ACHN (cell line): ENCODE measurements around the gene LGR6.

Experiments
- DNase-seq: peaks from one replicate; pipeline ENCODE4 v3.0.0-alpha.2; 2015
- in situ Hi-C: cut with HindIII; loops from 2 replicates; pipeline ENCODE4 v1.10.0; 2017; ENCODE audit warnings: low sequenced_read_pairs, low pct_ligation_motif_present, low pct_unique_long_range_greater_than_20kb

Gene LGR6

DNA sequence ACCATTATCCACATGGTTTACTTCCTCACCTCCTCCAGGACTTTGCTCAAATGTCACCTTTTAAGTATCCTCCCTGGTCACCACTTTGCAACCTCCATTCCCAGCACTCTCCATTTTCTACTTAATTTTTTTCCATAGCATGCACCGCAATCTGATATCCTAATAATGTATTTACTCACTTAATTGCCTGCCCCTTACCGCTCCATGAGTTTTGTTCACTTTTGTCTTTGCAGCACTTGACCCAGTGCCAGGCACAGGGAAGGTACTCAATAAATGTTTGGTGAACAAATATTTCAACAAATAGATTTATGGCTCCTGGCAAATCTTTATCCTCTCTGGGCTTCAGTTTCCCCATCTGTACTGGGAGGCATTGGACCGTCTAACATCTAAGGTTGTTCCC is 94.6 kb downstream of the LGR6 start:
- no peak for DNase-seq
- in situ Hi-C loops, result no loop called here

DNA sequence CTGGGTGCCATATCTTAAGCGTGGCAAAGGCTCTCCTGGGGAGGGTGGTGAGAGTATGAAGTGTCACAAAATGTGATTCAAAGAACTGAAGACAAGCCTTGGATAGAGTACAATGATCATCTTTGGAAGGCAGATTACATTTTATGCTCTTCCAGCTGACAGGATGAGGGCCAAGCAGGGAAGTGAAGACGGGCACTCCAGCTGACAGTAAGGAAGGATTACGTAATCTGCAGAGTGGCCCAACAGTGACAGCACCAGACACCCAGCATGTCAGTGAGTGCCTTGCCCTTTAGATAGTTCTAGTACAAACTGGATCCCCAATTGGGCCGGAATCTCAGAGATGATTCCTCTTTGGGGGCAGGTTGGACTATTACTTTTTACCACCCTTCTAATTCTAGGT is 95.4 kb downstream of the LGR6 start:
- in situ Hi-C loops, result no loop called here
- DNase-seq, result no peak

DNA sequence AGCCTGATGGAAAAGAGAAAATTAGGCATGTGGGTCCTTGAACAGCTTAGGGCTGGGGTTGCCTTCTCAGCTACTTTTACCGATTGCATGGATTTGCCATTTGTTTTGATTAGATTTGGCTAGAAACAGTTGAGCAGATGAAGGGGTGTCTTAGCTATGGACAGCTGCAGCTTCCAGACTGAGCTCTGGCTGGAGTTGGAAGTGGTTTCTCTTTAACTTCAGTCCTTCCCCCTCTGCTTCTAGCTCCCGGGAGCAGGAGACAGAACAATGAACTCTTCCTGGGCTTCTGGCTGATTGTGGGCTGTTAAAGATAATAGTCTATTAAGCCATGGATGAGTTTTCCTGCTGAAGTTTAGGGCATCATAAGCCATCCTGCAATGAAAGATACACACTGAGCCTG is 97.4 kb downstream of the LGR6 start:
- in situ Hi-C loops, result no loop called here
- no peak for DNase-seq

DNA sequence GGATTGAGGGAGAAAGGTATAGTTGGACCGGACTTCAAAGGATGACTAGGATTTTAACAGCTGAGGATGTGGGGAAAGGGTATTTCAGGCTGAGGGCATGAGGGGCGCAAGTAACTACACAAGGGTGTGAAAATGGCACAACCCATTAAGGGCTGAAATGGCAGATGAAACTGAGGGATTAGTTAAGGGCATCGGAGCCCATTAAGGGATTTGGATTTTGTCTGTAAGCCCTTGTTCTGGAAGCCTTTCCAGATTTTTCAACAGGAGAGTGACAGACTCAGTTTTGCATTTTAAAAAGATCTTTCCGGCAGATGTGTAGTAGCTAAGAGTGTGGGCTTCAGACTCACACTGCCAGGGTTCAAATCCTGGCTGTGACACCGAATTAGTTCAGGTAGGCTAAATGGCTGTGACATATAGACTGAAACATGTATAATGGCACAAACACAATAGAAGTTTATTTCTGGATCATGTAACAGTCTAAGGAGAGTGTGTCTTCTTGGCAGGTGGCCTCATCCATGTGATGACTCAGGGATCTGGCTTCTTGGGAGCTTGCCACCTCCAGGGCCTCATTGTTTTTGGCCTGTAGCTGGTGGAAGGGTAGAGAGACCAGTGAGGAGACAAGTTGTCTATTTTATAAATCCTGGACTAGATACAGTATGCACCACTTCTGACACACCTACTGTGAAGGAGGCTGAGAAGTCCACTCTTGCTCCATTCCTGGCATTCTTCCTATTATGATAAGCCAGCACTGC is 98.5 kb downstream of the LGR6 start:
- in situ Hi-C loops, result no loop called here
- peak; percentile 55 for DNase-seq

DNA sequence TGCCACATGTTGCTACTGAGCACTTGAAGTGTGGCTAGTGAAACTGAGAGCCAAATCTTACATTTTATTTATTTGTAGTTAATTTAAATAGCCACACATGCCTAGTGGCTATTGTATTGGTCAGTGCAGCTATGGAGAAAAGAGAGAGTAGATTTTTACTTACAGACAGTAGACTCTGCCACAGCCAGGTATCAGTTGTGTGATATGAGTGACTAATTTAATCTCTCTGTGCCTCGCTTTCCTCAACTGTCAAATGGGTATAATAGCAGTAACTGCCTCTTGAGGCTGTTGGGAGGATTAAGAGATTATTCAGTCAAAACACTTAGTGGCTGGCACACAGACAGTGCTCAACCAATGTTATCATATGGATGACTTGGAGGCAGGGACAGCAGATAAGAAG is 99.2 kb downstream of the LGR6 start:
- in situ Hi-C loops, result no loop called here
- DNase-seq, result no peak

DNA sequence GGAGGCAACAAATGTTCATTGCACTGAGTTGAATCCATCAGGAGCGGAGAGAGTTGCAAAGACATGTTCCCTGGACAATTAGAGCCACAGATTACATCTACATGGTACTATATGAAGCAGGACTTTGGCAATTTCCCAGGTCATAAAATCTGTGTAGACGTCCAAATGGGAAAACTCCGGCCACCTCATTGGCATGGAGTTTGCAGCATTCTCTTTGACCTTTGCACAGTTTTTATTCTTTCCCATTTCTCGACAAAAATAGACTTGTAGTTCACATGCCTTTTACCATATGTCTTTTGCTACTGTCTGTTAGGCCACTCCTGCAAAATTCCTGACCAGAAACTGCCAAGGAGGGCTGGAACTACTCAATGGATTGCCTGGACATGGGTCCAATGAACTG is 100.0 kb downstream of the LGR6 start:
- DNase-seq, result no peak
- in situ Hi-C loops, result no loop called here

DNA sequence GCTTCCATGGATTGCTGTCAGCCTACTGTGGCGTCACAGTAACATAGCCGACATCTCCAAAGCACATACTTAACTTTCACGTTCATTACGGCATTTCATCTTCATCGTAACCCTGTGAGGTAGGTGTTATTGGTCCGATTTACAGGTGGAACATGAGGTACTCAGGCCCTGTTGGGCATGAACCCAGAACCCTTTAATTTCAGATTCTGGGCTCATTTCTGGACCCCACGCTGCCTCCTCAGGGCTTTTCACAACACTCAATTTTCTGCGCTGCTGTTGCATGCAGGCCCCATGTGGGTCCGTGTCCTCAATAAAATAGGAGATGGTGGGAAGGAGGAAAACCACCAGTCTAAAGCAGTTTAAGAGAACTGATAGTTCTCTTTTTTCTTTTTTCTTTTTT is 108.6 kb downstream of the LGR6 start:
- DNase-seq, result no peak
- in situ Hi-C loops, result loop anchor here (25.0 kb wide), 1 partner anchor 90 kb away; no protein-coding TSS in a partner anchor

DNA sequence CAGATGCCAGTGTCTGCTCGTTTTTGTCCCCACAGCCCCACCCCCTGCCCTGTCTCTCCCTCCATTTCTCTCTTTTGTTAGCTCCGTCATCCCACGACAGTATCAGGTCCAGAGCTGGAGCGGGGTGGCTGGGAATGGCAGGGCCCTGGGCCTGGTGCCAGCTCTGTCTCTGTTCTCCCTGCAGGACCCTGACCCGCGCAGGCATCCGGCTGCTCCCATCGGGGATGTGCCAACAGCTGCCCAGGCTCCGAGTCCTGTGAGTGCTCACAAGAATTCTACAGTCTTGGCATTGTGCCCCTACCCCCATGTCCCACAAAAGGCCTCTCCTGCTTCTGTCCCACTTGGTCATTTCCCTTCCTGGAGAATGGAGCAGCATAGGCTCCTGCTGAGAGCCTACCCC is 110.8 kb downstream of the LGR6 start:
- no peak for DNase-seq
- in situ Hi-C loops, result loop anchor here (25.0 kb wide), 1 partner anchor 92 kb away; no protein-coding TSS in a partner anchor

DNA sequence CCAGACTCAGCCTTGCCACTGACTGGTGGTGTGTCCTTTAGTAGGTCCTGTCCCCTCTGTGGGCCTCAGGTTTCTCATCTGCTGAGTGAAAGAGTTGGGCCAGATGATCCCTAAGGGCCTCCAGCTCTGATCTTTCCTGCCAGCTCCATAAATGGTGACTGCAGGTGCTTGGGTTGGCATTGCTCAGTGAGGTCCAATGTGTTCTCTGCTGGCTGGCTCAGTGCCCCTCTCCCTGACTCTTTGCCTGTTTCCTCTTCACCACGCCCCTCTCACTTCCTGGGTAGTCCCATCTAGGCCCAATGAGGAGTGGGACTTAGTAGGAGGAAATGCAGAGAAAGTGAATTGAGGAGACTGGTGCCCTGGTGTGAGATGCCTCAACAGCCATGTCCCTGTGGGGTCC is 111.6 kb downstream of the LGR6 start:
- no peak for DNase-seq
- in situ Hi-C loops, result loop anchor here (25.0 kb wide), 1 partner anchor 93 kb away; no protein-coding TSS in a partner anchor

DNA sequence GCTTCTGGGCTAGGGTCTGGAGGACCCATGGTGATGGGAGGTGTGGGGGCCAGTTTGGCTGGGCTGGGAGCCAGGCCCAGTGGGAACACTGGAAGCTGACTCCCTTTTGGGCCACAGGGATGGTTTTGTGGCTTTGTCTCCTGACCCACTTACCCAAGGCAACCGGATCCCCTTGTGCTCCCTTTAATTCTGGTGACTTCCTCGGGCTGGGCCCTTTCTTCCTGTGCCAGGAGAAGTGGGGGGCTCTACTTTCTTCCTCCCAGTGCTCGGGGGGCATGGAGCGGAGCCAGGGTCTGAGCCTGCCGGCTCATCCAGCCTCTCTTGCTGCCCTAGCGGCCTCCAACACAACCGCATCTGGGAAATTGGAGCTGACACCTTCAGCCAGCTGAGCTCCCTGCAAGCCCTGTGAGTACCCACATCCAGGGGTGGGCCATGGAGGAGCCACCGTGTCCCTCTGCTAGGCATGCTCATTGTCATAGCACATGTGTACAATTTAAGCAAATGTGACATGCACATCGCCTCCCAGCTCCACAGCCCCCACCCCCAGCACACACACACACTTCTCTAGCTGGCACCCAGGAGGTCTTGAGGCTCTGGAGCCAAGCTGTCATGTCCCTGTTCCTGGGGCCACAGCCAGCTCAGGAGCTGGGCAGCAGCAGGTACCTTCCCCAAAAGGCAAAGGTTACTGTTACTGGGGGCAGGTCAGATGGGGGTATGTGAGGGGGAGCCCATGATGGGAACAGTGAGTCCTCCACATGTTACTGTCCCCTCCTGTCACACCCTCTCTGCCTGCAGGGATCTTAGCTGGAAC is 113.1 kb downstream of the LGR6 start:
- in situ Hi-C loops, result loop anchor here (25.0 kb wide), 1 partner anchor 94 kb away; no protein-coding TSS in a partner anchor
- DNase-seq, result no peak

DNA sequence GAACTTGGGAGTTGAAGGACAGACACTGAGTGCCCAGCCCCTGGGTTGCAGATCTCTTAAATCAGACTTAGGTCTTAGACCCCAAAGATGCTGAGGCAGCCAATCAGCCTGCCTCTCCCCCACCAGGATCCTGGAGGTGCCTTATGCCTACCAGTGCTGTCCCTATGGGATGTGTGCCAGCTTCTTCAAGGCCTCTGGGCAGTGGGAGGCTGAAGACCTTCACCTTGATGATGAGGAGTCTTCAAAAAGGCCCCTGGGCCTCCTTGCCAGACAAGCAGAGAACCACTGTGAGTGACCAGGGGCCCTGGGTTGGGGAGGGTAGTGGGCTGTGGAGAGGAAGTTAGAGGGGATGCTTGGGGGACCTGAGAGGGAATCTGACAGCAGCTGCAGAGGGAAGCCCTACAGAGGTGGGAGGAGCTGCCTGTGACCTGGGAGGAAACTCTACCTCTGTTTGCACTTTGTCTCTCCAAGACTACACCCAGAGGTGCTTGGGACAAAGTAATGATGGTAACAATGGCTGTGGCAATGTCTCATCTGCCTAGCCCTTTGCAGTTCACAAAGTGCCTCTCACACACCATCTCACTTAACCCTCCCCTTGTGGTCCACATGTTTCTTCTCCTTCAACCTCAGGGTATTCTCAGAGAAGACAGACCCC is 116.6 kb downstream of the LGR6 start:
- no peak for DNase-seq
- in situ Hi-C loops, result loop anchor here (25.0 kb wide), 1 partner anchor 98 kb away; no protein-coding TSS in a partner anchor

DNA sequence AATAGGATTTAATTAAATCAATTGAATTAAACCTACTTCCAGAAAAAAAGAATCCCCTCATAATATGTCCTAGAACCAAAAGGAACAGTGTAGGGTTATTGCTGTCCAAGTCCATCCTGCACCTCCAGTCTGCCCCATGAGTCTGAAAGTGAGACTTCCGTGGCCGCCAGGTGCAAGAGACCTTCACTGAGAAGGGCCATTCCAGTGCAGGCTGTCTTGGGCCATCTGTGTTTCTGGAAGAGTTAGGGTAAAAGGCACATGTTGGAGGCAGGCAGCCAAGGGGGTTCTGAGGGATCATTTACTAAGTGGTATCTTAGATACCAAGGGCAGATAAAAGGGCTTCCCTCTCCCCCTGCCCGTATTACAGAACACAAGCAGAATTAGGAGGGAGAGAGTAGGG is 117.1 kb downstream of the LGR6 start:
- no peak for DNase-seq
- in situ Hi-C loops, result loop anchor here (25.0 kb wide), 1 partner anchor 98 kb away; no protein-coding TSS in a partner anchor

DNA sequence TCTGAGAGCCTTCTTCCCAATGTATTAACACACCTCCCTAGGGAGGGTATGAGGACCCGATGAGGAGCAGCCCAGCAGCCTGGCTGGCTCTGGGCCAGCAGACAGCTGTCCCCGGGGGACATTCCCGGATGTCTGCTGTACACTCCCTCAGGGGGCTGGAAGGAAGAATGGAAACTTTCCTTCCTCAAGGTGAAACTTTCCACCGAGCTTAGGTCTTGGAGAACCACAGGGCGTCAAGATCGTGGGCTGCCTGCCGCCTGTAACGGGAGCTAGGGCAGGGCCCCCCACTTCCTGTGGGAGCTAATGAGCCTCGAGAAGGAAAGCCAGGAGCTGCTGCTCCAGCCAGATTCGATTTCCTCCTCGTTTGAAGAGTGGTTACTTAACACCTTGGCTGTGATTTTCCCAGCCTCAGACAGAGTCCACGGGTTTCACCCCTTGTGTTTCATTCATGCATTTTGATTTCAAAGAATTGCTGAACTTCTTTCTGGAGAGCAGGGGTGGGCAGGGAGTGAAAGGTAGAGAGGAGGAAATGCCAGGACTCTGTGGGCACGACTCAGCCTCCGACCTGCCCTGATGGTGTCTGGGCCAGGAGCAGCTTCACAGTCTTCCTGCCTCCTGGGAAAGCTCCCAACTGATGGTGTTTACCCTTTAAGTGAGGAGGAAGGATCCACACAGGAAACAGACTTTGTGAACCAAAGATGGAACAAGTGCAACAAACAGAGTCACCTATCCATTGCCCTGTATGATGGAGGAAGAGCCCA is 118.5 kb downstream of the LGR6 start:
- no peak for DNase-seq
- in situ Hi-C loops, result loop anchor here (25.0 kb wide), 1 partner anchor 100 kb away; no protein-coding TSS in a partner anchor

DNA sequence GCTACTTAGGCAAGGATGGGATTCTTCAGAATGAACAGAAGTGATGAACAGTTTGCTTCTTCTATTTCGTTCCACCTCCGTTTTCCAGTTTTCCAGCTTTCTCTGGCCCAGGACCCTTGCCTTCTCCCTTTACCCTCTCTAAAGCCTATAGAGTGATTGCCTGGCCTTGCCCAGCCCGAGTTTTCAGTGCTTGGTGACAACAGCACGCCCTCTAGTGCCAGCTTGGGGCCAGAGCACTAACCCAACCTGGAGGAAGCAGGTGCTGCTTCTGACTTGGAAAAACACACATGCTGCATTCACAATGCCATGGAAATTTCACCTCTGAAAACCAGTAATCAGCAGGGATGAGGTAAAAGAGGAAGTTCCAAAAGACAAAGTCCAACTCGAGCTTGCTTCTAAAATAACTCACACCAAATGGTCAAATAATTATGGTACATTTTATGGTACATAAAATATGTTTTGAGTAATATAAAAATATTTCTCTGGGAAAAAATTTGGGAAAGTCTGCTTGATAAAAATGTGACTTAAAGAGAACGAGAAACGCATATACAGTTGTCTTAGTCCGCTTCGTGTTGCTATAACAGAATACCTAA is 122.1 kb downstream of the LGR6 start:
- in situ Hi-C loops, result loop anchor here (25.0 kb wide), 1 partner anchor 103 kb away; no protein-coding TSS in a partner anchor
- peak; percentile 76 for DNase-seq

DNA sequence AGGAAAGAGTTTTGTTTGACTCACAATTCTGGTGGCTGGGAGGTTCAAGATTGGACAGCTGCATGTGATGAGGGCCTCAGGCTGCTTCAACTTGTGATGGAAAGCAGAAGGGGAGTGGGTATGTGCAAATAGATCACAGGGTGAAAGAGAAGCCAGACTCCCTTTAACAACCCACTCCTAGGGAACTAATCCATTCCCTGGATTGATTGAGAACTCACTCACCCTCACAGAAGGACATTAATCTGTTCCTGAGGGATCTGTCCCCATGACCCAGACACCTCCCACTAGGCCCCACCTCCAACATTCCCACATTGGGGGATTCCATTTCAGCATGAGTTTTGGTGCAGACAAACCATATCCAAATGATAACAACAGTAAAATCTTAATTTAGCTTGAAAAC is 122.6 kb downstream of the LGR6 start:
- DNase-seq, result no peak
- in situ Hi-C loops, result loop anchor here (25.0 kb wide), 1 partner anchor 104 kb away; no protein-coding TSS in a partner anchor

DNA sequence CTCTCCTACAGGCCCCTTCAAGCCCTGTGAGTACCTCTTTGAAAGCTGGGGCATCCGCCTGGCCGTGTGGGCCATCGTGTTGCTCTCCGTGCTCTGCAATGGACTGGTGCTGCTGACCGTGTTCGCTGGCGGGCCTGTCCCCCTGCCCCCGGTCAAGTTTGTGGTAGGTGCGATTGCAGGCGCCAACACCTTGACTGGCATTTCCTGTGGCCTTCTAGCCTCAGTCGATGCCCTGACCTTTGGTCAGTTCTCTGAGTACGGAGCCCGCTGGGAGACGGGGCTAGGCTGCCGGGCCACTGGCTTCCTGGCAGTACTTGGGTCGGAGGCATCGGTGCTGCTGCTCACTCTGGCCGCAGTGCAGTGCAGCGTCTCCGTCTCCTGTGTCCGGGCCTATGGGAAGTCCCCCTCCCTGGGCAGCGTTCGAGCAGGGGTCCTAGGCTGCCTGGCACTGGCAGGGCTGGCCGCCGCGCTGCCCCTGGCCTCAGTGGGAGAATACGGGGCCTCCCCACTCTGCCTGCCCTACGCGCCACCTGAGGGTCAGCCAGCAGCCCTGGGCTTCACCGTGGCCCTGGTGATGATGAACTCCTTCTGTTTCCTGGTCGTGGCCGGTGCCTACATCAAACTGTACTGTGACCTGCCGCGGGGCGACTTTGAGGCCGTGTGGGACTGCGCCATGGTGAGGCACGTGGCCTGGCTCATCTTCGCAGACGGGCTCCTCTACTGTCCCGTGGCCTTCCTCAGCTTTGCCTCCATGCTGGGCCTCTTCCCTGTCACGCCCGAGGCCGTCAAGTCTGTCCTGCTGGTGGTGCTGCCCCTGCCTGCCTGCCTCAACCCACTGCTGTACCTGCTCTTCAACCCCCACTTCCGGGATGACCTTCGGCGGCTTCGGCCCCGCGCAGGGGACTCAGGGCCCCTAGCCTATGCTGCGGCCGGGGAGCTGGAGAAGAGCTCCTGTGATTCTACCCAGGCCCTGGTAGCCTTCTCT is 124.6 kb downstream of the LGR6 start:
- no peak for DNase-seq
- in situ Hi-C loops, result loop anchor here (25.0 kb wide), 1 partner anchor 106 kb away; no protein-coding TSS in a partner anchor
